ENCODE results near the gene TRIO. TPM values are rescaled to one million over a fixed set of nuclear protein-coding genes. Genes with fewer than 3 reads are reported as not detected.

TRIO gene
- total RNA-seq (2022; extraction: Qiagen RNA extraction): 87.4 to 105 TPM (median 96.7 TPM) in 5 replicates

GRCh38 chr5:14142827-14143545 lies at the start of gene TRIO:
Gene TRIO, plus strand, starts transcription at chr5:14143342. Its CDS starts 384 bp downstream, at chr5:14143726.

Other genes with a start within 250 kb of the TRIO start
- 1.5 to 2.2 TPM (median 1.8 TPM) in 5 replicates for gene DNAH5, start 198.7 kb upstream of the TRIO start, total RNA-seq (2022; extraction: Qiagen RNA extraction)